Placental epithelial cell (primary cell): Measurements from ENCODE around the gene TPGS2. TPM values are rescaled to one million over a fixed set of nuclear protein-coding genes. Genes with fewer than 3 reads are reported as not detected.

Experiments
- total RNA-seq: library from RNA; depleted of rRNA; stranded (reverse); fragments of >200 nt; gene quantifications from 2 replicates; pipeline ENCODE4 v1.2.3, GENCODE V29; 2012

TPGS2 gene
- 73.4 and 226 TPM in 2 replicates for total RNA-seq

DNA sequence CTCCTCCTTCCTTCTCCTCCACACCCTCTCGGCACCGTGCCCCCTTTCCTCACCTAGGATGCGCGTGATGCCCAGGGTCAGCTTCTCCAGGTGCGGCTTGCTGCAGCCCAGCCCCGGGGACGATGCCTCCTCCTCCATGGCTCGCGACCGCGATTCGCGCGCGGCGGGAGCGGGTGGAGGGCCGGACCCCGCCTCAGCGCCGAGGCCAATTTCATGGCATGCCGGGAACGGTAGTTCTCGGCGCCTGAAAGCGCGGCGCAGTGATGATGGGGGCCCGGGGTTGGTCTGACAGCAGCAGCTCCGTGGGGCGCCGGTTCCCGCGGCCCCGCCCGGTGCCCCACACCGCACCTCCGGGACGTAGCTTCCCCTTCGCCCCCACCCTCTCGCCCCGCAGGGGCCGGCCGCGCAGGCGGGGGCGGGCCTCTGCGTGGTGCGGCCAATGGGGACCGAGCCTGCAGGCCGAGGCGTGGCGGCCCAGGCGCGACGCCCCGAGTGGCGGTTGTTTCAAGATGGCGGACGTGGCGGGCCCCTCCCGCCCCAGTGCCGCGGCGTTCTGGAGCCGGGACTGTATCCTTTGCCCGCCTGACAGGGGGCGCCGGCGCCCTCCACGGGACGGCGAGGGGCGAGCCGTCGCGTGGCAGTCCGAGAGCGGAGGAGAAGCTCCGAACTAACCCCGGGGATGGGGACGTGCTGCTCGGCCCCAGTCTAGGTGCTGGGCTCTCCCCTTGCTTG lies at the start of gene TPGS2, which contains the start of gene KIAA1328:
Gene TPGS2 (minus strand): TSS at position 373 of the 732 bp plus-strand sequence. CDS start 235 bp downstream, at position 138.
Gene KIAA1328 (plus strand): TSS at position 498 of the 732 bp plus-strand sequence. CDS start 12 bp downstream, at position 510.

Other genes starting within 250 kb of the TPGS2 start
- 6.9 and 18.1 TPM in 2 replicates for gene KIAA1328, start 125 bp upstream of the TPGS2 start, total RNA-seq